SIG-M5 treated with dmso at 0.1 percent for 504 hours (cell line): ENCODE results near the gene ALX4.

Source experiments
- DNase-seq: peaks from one replicate; lab custom pipeline; 2025; ENCODE audit not compliant: unreplicated experiment; lab: John Stamatoyannopoulos, UW

The ALX4 gene

GRCh38 chr11:44316659-44317240 is 6.8 kb upstream of the ALX4 start:
- no peak for DNase-seq

- DNase-seq = no peak
Observed at GRCh38 chr11:44315947-44316658, 6.2 kb upstream of the ALX4 start.

GRCh38 chr11:44314733-44315132 is 4.8 kb upstream of the ALX4 start:
- DNase-seq = no peak

- no peak for DNase-seq
Observed at GRCh38 chr11:44313761-44314489, 4.0 kb upstream of the ALX4 start.

GRCh38 chr11:44312876-44313275 is 2.9 kb upstream of the ALX4 start:
- no peak for DNase-seq

- no peak for DNase-seq
Observed at GRCh38 chr11:44311339-44312261, 1.7 kb upstream of the ALX4 start.

DNA sequence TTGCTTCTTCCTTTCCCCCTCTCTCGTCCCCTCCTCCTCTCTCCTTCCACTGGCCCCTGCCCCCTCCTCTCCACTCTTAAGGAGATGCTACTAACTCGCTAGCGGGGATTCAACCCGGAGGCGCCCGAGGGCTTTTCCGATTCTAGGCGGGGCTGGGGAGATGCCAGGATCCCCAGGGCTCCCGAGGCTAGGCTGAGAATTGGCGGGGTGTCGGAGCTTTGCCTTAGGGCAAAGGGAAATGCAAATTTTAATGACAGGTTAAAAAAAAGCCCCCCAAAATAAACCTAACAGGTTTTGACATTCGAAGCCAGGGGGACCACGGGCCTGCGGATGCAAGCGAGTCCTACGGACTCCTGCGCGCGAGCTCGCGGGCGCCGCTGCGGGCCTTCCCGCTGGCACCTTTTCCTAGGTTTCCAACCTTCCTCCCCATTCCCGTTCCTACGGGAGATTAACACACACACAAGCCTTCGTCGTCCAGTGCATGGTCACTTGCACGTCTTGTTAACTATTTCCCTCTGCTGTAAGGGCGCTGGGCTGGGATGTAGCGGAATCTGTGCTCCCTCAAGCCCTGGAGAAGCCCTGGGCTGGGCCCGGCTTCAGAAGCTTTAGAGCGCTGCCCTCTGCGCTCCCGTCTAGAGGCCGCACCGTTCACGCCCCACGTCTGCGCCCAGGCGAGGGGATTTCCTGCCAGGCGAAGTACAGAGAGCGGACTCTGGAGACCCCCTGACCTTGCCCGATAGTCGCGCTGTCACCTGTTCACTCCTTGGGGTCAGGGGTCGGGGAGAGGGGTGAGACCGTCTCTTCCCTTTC is 729 bp upstream of the ALX4 start:
- DNase-seq = no peak

- no peak for DNase-seq
Observed at GRCh38 chr11:44310206-44310462, 195 bp upstream of the ALX4 start.

GRCh38 chr11:44308923-44309477 is 939 bp downstream of the ALX4 start:
- DNase-seq = no peak

GRCh38 chr11:44308256-44308922 is 1.6 kb downstream of the ALX4 start:
- DNase-seq = no peak

DNA sequence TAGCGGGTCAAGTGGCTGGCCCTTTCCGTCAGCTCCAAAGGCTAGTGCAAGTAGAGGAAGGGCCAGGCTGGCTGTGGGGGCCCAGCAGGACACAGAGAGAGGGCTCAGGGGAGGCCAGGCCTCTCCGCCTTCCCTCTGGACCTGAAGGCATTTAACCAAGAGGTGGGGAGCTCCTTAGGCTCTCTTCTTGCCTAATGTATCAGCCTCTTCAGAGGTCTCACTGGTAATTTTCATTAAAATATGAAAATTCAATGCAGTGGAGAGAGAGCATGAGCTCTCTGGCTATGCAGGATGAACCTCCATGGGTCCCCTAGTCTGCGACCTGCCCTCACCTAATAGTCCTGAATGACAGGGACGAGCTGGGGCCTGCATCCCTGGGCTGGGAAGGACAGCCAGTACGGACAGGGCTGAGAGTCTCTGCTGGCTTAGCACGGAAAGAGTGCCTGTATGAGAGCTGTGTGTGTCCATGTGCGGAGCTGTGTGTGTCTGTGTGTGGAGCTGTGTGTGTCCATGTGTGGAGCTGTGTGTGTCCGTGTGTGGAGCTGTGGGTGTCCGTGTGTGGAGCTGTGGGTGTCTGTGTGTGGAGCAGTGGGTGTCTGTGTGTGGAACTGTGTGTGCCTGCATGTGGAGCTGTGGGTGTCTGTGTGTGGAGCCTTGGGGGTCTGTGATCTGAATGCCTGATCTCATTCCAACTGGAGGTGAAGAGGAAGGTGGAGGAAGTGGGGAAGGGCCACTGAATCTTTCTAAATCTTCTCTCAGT is 2.4 kb downstream of the ALX4 start:
- DNase-seq = no peak

DNA sequence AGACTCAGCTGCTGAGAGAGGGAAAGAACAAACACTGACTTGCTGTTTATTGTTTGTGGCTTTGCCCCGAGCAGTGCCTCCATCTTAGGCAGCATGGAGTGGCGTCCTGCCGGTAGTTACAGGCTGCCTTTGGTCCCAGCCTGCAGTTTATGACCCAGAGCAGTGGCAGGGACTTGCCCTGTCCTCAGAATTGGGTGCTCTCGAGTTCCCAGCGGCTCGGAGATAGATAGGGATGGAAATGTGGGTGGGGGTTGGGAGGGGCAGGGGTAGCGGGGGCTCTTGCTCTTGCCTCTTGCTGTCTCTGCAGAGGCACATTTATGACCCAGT is 3.1 kb downstream of the ALX4 start:
- no peak for DNase-seq

DNA sequence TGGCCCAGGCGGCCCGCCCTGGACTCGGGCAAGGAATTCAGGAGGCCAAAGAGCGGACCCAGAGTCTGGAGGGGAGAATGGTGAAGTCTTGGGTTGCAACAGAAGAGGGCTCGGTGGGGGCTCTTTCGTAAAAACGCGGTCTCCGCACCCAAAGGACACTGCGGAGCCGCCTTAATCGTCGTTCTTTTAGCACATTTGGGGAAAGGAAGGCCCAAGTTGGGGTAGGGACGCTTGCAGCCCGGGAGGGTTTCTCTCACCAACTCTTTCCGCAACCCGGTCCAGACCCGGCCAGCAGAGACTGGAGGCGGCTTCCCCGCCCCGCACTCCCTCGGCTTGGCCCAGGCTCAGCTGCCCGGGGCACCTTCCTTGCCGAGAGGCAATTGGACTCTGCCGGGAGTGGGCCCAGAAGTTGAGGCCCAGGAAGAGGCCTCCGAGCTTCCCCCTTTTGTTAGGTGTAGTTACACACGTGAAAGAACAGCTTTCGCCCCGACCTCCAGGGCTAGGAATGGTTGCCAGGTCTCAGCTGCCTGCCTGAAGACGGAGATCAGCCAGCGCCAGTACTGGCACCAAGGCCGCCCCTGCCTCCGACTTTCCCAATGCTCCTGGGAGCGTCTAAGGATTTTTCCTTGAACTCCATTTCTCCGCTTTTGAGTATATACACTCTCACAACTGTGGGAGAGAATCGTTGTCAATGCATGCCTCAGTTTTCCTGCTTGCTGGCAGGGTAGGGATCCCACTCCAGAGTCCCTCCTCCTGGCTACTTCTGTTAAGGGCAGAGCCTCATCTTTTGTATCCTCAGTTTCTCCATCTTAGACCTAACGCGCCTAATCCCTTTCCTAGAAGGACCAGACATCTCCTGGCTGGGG is 3.7 kb downstream of the ALX4 start:
- DNase-seq = no peak

GRCh38 chr11:44305470-44306051 is 4.4 kb downstream of the ALX4 start:
- no peak for DNase-seq

DNA sequence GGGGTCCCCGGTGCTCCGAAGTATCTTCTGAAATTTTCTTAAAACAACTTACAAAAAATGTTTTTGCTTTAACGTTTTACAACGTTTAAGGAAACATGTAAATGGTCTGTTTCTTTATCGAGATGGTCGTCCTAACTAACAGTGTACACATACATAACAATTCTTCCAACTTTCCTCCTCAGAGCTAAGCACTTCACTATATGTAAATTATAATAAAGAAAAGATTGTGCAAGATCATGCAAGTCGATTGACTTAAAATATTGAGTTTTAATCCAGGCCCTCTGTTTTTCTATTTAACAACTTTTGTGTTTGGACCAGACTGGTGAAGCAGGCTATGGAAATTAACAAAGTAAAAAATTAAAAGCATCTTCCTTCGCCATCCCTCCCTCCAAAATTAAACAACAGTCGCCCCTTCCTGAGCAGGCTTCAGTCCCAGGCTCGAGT is 4.9 kb downstream of the ALX4 start:
- DNase-seq = no peak

- no peak for DNase-seq
Observed at GRCh38 chr11:44304091-44305025, 5.6 kb downstream of the ALX4 start.

- DNase-seq = no peak
Observed at GRCh38 chr11:44303401-44303938, 6.5 kb downstream of the ALX4 start.
